HG02981 (cell line): ENCODE data around the gene GIMAP2.
"Not testable (repeated sequence)": the region's sequence is repeated elsewhere in the genome, so short reads cannot be mapped to it uniquely, and the experiment has no call there.

Source experiments
- ATAC-seq: cut with Tn5 transposase; IDR thresholded peaks from one replicate; pipeline ENCODE4 v1.9.1; 2021; ENCODE audit warnings: mild to moderate bottlenecking, moderate library complexity; ENCODE audit not compliant: unreplicated experiment

The GIMAP2 gene

DNA sequence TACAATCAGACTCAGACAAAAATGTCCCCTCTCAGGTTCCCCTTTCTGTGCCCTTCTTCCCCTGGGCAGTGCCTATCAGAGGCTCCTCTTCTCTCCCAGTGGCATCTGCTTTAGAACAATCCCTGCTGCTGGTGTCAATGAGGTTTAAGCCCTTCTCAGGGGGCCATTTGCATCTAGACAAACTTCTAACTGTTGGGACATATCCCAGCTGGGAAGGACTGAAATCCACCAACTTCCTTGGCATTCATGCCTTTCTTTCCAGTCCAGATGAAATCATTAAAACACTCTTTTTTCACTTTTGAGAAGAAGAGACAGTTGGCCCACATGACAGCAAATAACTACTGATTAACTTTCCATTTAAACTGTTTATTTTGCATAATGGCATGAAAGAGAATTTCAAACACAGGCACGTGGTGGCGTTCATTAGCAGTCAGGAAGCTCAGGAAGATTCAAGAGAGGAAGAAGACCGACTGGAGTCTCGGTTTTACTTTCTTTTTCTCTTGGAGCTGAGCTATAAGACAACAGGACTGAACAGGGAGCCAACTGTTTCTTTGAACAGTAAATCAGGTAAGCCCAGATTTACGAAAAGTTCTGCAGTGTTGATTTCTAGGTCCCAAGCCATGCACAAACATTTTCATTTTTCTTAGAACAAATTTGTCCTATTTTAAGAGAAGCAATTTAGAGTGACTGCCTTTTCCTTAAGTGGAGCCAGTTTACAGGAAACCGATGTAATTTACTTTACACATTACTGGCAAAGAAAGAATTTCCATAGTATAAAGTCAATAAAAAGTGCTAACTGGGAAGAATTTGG, at the start of gene GIMAP2:
Gene GIMAP2, plus strand, starts transcription at position 488 of the 811 bp plus-strand sequence. CDS start 1,354 bp downstream, outside the sequence.
- ATAC-seq: peak; percentile 96

DNA sequence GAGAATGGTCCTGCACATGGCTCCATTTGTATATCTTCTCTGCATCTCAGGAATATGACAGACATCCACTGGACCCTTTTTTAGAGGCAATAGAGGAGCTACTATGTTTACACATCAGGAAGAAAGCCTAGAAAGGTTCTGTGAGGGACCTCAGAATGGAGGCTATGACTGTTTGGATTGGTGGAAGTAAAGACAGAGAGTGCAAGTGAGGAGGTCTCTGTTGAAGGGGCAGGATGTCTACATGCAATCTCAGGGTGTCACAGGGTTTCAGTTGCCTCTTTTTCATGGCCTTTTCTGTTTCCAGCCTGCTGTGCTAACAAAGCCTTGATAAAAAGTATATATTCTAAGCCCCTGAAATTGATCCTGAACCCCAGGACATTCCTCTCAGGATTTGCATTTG, 43.7 kb upstream of the GIMAP2 start:
- ATAC-seq: no peak

DNA sequence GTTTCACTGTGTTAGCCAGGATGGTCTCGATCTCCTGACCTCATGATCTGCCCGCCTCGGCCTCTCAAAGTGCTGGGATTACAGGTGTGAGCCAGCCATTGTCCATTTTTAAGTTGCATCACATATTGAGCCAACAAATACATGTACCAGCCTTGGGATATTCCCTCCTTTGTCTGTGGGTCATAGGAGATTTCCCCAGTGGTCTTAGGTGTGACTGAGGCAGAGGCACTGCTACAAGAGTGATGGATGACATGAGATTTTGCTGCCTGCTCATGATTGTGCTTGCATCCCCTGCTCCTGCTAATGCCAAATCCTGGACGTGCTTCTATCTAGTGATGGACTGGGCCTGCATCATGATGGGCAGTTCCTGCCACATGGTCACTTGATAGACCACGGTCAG, 42.6 kb upstream of the GIMAP2 start:
- ATAC-seq: no peak

DNA sequence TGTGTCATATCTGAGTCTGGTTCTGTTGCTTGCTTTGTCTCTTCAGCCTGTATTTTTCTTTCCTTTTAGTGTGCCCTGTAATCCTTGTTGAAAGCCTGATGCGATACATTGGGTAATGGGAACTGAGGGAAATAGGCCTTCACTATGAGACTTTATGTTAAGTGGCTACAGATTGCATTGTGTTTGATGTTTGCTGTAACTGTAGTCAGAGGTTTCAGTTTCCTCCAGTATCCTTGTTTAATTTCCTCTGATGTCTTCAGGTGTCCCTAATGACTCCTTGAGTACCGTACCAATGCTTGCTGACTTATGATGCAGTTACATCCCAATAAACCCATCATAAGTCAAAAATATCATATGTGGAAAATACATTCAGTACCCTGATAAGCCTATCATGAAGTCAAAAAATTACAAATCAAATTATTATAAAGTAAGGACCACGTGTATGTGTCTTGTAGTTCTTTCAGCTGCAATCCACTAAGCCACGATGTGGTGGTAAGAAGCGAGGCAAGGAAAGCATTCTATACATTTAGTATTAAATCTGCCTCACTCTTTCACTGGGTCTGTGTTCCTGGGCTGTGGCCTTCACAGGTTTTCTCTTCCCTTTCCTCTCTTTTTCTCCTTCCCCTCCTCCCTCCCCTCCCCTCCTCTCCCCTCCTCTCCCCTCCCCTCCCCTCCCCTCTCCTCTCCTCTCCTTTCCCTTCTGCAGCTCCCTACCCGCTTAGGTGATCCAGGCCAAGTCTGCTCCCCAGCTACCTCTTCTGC, 40.1 kb upstream of the GIMAP2 start:
- ATAC-seq: no peak

DNA sequence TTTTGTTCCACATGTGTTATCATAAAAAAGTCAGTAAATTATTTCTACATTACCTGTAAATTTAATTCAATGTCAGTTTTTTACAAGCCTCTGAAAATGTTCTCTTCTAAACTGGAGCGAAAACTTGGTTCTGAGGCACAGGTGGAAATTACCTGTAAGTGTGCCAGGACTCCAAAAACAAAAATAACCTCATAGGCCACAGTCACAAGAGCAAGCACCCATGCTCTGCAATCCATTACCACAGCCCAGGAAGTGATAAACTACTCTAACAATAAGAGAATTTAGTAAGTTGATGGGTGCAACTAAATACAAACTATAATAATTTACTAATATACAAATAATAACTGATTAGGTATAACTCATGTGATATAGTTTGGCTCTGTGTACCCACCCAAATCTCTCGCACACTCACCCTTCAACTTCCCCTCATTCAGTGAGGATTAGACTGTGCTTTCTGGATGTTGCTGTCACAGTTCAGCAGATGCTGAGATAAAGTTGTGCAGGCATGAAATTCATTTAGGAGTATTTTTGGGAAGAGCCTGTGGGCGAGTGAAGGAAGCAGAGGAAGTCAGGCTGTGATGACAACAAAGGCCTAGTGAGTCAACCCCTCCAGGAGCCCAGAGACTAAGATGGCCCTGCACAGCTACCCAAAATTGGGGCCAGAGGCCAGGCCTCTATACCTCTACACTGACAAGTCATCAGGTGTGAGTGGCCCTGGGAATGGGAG, 37.0 kb upstream of the GIMAP2 start:
- no peak for ATAC-seq

DNA sequence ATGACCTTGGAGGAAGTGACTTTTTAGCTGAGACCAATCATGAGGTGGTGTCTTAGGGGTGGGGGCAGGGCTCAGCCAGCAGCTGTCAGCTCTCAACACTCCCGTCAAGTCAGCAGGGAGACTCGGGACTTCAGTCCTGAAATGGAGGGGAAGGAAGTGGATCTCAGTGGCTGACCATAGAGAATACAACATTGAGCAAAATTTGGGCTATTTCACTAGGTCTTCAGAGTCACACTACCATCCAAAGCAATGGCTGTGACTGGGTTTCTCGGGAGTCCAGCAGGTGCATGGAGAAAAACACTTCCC, 36.5 kb upstream of the GIMAP2 start:
- no peak for ATAC-seq

DNA sequence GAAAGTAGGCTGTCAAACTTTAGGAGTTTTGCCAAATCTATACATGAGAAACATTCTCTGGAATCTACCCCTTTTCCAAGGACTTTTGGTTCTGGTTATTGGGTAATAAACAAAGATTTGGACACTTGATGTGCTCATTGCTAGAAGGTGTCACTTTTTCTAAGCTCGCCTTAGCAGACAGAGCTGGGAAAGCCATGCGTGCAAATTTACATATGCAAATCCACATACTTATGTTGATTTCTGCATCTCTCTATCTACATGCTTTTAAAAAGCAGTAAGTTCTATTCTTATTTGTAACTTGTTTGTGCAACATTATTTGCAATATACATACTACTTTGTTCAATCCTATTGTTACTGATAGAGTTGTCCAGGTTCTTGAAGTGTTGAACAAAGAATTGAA, 30.8 kb upstream of the GIMAP2 start:
- ATAC-seq: no peak

DNA sequence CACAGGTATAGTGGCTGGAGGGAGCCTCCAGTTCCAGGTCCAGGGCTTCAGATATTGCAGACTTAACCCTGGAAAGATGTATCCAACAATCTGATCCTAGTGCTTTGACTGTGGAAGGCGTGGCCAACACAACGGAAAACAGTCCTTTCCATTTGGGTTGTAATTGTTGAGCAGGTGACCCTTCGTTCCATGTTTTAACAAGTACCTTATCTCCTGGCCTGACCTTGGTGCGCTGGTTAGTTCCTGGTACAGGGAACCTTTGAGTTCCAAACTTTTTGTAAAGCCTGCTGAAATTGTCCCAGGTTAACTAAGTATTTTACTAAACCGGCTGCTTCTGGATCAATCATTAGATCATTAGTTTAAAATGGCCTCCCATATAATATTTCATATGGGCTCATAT, 29.5 kb upstream of the GIMAP2 start:
- ATAC-seq: no peak

DNA sequence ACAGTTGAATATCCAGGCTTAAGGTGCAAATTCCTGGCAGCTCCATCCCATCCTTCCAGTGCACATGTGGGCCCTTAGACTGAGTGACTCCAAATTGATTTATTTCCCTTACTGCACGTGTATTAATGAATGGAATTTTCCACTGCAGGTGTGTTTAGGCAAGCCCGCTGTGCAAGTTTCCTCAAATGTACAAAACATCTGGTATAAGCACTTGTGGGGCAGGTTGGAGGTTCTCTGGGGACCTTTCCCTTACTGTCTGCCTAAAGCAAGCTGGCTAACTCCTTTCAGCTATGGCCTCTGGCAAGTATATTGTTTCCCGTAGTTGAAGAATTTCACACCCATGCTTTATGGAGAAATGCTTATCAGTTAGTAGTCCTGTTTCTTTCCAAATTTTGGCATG, 28.0 kb upstream of the GIMAP2 start:
- ATAC-seq: no peak

DNA sequence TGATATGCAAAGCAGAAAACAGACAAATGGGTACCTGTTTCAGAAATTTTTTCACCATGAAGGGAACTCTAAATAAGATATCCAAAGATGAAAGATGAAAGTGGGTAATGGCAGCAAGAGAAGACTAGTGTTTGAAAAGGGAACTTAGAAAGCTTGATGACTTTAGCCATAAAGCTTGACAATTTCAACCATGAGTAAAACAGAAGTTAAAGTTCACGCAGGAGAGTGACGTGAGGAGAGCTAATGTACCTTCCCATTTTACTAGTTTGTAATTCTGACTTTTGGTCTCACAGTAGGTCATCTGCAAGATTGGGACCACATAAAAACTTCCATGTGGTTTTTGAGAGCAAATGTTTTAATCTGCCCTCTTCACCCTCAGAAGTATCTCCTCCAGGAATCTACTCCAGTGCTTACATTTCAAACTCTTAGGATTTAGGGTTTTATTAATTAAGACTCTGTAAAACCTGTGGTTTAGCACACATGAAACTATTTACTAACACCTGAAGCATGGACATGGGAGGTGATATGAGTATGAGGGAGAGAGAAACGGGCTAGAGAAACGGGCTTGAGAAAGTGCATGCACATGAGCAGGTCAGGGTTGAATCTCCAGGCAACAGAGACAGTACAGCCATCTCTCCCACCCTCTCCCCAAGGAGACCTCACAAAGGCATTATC, 24.4 kb upstream of the GIMAP2 start:
- no peak for ATAC-seq

DNA sequence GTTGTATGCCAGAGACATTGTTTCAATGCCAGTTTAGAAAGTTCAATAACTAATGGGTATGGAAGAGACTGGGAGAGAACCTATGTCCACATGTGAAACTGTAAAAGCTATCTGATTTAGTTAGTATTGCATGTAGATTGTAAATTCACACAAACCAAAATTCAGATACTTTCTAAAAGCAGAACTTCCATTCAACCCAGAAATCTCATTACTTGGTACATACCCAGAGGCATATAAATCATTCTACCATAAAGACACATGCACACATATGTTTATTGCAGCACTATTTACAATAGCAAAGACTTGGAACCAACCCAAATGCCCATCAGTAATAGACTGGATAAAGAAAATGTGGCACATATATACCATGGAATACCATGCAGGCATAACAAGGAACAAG, 22.7 kb upstream of the GIMAP2 start:
- not testable (repeated sequence) for ATAC-seq

DNA sequence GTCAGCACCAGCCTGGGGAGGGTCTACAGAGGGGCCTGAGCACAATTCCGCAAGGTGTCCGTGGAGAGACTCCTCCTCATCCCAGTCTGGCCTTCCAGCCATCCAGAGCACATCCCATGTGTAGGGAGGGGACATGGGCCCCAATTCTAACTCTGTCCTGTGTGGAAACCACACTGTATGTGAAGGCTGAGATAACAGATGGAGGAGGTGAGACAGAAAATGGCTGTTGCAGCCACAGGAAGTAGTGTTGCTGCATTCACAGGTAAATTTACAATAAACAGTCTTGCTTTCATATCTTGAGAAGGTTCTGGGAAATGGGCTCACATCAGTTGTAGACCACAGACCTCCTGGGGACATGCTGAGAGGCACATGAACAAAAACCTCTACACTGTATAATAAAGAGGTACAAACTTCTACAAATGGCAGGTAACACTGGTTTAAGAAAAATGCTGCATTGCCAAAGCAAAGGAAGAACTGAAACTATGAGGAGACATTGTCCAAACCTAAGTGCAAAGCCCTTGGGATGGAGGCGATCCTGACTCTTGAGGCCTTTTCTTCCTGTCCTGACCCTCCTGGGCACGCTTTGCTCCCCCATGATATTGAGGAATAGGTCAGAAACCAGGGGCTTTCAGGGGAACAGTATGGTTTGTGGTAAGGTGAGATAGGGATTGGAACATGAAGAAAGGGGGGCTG, 21.6 kb upstream of the GIMAP2 start:
- ATAC-seq: no peak

DNA sequence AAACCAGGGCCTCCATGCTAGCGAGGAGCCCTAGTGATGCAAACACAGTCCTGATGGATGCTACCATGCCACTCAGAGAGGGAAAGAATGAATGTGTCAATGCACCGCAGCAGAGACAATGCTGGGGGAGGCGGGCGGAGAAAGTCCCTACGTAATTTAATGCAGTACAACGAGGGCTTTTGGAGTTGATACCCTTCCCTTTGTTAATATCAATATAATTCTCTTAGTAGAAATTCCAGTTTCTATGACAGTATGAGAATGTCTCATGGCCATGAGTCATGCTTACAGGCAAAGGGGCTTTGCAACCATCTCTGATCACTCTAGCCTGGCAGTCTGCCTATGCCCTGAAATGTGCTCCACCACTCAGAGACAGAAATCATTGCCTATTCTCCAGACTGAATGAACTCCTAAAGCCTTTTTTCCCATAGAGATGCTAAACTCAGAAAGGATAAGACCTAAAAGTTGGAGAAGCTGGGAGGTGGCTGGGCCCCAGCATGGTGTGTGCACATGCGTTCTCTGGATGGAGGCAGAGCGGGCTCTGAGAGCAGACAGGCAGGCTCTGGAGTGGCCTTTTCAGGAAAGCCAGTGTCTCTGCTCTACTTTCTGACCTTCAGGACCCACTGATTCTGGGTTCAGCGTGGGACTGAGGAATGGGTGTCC, 20.3 kb upstream of the GIMAP2 start:
- ATAC-seq: no peak

DNA sequence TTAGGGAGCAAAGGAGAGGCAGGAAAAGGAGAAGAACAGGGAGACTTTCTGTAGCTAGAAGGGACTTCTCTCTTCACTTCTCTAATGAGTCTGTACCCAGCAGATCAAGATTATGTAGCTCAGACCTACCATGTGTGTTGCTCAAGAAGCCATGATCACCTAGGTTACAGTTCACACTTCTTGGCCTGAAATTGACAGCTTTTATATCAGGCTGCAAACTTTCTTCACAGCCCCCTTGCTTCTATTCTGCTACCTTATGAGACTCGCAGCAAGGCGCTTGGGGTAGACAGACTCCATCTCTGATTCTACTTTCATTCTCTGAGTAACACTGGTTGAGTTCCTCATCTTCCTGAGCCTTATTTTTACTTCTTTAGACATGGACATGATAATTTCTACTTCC, 19.6 kb upstream of the GIMAP2 start:
- no peak for ATAC-seq

DNA sequence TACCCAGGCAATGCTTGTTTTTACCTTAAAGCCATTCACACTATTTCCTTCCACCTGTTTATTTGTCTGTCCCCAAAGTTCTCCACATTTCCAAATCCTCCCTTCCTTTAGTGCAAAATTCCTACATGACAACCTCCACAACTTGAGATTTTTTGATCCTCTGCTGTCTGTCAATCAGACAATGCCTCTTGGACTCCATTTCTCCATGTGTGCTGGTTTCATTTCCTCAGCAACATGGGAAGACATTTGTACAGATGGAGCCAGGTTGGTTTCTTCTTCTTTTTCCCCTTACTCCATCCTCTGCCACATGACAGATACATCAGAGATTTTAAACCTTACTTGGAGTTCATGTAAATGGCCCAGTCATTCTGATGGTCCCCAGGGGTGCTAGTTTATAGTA, 19.1 kb upstream of the GIMAP2 start:
- ATAC-seq: no peak

DNA sequence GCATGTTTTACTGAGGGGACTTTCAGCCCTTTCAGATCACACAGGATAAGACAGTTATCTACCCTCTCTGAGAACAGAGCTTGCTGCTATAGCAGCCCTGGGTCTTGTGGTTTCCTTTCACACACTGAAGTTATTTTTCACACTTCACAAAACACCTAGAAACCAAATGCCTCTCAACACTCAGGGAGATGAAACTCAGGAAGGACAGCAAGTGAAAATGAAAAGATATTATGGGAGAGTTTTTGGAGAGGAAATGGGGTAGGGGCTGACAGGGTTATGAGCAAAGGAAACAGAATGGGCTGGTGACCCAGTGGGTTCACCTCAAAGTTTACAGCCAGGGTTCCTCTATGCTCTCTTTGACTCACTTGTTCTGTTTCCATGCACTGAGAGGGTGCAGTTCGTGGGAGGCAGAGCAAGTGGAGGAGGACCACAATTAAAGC, 17.0 kb upstream of the GIMAP2 start:
- peak; percentile 74 for ATAC-seq

DNA sequence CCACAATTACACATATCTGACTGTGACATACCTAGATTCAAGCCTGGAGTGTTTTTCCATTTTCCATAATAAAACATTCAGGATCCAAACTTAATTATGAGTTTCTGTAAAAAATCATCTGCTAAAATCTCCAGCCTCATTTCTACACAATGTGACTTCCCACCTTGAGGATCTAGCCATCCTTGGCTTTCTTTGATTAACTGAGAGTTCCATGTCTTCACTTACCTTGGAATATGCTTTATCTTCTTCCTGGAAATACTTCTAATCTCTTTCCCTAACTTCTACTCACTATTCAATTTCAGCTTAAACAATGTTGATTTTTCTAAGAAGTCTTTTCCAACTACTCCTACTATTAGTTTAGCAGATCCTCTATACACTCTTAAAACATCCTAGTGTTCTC, 16.5 kb upstream of the GIMAP2 start:
- ATAC-seq: no peak

DNA sequence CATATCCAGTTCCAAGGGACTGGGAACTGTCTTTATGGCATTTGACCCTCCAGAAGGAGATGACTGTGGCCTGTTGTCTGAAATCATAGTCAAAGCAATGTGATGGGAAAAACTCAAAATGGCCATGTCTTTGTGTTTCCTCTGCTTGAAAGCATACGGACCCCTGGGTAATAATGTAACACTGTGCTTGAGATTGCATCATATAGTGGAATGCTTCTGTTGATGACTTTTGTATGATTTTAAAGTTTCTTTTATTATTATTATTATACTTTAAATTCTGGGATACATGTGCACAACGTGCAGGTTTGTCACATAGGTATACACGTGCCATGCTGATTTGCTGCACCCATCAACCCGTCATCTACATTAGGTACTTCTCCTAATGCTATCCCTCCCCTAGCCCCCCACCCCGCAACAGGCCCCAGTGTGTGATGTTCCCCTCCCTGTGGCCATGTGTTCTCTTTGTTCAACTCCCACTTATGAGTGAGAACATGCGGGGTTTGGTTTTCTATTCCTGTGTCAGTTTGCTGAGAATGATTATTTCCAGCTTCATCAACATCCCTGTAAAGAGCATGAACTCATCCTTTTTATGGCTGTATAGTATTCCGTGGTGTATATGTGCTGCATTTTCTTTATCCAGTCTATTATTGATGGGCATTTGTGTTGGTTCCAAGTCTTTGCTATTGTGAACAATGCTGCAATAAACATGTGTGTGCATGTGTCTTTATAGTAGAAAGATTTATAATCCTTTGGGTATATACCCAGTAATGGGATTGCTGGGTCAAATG, 13.5 kb upstream of the GIMAP2 start:
- not testable (repeated sequence) for ATAC-seq

DNA sequence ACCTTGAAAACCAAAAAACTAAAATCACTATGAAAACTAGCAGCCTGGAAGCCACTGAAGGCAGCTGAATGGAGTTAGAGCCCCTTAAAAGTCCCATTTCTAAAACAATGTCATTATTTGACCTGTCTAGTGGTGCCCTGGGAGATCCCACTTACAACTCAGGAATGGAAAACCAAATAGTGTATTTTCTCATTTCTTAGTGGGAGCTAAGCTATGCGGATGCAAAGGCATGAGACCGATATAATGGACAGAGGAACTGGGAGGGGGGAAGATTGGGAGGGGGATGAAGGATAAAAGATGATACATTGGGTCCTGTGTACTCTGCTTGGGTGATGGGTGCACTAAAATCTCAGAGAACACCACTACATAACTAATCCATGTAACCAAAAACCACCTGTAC, 9.8 kb upstream of the GIMAP2 start:
- ATAC-seq: no peak
